CD4-positive, alpha-beta T cell treated with Interleukin-15 for 1 hour (primary cell): ENCODE measurements around the gene DTX2.
"Not testable (repeated sequence)": the region's sequence is repeated elsewhere in the genome, so short reads cannot be mapped to it uniquely, and the experiment has no call there.

Experiments used
- DNase-seq: peaks from one replicate; pipeline ENCODE4 v3.0.0-alpha.2; 2020

Gene DTX2

DNA sequence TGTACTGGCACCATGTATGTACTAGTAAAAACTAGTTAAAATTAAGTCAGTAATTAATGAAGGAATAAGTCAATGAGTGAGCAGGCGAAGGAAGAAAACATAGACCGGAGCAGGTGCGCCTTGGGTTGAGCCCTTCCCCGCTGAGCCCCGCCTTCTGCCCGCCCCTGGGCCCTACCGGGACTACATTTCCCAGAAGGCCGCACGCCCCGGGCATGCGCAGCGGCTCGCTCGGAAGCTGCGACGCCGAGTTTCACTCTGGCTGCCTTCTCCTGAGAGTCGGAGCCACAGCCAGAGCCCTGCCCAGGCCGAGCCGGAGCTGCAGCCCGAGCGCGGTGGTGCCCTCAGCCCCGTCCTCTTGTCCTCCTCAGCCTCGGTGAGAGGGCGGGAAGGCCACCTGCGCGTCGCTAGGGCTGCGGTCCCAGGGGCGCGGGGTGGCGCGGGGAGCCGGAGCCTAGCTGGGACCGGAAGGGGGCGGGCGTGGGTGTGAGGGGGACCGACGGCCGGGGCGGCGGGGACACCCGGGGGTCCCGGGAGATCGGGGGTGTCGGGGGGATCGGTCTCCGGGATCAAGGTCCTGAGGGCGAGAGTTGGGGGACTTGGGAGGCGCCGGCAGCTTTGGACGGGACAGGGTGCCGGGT is at the start of gene DTX2:
DTX2 (plus strand) TSS at position 246 of the 638 bp plus-strand sequence. CDS start 18,801 bp downstream, outside the sequence.
- DNase-seq: peak; percentile 23

GRCh38 chr7:76412249-76412648 is 49.3 kb upstream of the DTX2 start:
- DNase-seq: no peak

GRCh38 chr7:76417654-76418310 is 43.7 kb upstream of the DTX2 start:
- not testable (repeated sequence) for DNase-seq

DNA sequence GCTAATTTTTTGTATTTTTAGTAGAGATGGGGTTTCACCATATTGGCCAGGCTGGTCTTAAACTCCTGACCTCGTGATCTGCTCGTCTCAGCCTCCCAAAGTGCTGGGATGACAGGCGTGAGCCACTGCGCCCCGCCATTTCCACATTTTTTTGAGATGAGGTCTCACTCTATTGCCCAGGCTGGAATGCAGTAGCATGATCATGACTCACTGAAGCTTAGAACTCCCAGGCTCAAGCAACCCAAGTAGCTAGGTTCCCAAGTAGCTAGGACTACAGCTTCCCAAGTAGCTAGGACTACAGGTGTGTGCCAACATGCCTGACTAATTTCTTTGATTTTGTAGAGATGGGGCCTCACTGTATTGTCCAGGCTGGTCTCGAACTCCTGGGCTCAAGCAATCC is 40.4 kb upstream of the DTX2 start:
- DNase-seq: not testable (repeated sequence)

GRCh38 chr7:76423666-76424412 is 37.7 kb upstream of the DTX2 start:
- DNase-seq: no peak

DNA sequence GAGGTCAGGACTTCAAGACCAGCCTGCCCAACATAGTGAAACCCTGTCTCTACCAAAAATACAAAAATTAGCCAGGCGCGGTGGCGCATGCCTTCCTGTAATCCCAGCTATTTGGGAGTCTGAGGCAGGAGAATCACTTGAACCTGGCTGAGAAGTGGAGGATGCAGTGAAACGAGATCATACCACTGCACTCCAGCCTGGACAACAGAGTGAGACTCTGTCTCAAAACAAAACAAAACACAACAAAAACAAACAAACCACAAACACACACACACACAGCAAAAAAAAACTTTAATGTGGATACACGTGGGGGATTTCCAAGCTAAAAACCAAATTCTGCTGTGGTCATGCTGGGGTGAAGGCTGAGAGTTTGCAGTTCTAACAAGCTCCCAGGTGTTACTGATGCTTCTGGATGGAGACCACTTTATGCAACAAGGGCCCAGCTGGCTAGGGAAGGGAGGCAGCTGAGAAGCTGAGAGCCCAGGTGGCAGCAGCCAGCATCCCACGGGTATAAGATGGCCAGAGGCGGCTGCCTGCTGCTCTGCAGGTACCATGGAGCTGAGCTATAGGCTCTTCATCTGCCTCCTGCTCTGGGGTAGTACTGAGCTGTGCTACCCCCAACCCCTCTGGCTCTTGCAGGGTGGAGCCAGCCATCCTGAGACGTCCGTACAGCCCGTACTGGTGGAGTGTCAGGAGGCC is 36.9 kb upstream of the DTX2 start, which contains the start of gene ZP3:
ZP3 (plus strand) TSS at position 538 of the 699 bp plus-strand sequence; CDS start at position 553, 15 bp downstream.
- no peak for DNase-seq

DNA sequence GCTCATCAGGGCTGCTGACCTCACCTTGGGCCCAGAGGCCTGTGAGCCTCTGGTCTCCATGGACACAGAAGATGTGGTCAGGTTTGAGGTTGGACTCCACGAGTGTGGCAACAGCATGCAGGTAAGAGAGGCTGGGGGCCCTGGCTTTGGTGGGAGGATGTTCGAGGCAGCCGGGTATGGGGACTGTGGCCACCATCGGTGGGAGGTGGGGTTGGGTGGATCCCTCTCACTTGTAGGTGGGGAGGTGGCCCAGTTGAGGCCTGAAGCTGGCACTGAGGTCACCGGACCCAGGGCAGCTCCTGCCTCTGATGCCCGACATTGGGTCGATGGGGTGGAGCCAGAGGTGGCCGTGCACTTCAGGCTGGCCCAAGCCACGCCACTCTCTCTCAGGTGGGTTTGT is 36.4 kb upstream of the DTX2 start:
- no peak for DNase-seq

DNA sequence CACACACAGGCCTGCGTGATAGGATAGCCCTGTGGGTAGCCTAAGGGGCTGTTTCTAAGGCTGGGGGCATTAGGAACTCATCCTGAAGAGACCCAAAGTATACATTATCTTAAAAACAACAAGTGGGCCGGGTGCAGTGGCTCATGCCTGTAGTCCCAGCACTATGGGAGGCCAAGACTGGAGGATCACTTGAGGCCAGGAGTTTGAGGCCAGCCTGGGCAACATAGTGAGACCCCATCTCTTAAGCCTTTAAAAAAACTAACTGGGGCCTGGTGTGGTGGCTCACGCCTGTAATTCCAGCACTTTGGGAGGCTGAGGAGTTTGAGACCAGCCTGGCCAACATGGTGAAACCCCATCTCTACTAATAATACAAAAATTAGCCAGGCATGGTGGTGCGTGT is 36.0 kb upstream of the DTX2 start:
- DNase-seq: not testable (repeated sequence)

- DNase-seq: no peak
Measured at GRCh38 chr7:76426246-76426645, 35.3 kb upstream of the DTX2 start.

DNA sequence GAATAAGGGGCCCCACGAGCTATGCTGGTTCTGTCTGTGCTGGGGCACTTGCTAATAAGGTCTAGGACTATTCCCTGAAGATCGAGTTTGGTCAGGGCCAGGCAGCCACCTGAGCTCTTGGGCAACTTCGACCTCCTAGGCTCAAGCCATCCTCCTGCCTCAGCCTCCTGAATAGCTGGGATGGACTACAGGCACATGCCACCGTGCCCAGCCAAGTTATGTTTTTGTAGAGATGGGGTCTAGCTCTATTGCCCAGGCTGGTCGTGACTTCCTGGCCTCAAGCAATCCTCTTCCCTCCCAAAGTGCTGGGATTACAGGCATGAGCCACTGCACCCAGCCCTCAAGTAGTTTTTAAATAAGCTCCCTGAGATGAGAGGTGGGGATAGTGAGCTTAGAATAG is 33.9 kb upstream of the DTX2 start:
- DNase-seq: no peak

DNA sequence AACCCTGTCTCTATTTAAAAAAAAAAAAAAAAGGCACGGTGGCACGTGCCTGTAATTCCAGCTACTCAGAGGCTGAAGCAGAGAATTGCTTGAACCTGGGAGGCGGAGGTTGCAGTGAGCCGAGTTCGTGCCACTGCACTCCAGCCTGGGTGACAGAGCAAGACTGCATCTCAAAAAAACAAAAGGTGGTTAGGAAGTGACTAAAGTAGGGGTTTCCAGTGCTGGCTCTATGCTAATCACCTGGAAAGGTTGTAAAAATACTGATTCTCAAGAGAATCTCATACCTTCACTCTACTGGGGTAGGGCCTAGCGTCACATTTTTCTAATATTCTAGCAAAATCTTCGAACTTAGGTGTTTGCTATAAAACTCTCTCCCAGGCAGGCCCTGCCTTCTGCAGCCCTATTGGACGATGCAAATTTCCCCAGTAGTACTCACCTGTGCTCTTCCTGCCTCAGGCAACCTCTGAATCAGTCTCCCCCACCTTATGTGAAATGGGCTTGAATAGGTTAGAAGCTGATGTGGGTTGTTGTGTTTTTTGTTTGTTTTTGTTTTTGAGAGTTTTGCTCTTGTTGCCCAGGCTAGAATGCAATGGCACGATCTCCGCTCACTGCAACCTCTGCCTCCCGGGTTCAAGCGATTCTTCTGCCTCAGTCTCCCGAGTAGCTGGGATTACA is 33.2 kb upstream of the DTX2 start:
- no peak for DNase-seq

- DNase-seq: no peak
Measured at GRCh38 chr7:76428868-76429805, 32.4 kb upstream of the DTX2 start.

DNA sequence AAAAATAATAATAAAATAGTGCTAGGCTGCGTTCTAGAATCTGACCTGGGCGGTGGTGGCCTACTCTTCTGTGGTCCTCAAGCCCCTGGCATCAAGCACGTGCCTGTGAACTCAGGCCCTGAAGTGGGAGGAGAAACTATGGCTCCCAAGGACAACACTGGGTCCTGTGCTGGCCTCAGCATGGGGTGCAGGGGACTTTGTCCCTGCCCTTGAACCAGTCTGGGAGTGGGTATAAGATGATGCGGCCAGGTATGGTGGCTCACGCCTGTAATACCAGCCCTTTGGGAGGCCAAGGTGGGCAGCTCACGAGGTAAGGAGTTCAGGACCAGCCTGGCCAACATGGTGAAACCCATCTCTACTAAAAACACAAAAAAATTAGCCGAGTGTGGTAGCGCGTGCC is 31.3 kb upstream of the DTX2 start:
- no peak for DNase-seq

DNA sequence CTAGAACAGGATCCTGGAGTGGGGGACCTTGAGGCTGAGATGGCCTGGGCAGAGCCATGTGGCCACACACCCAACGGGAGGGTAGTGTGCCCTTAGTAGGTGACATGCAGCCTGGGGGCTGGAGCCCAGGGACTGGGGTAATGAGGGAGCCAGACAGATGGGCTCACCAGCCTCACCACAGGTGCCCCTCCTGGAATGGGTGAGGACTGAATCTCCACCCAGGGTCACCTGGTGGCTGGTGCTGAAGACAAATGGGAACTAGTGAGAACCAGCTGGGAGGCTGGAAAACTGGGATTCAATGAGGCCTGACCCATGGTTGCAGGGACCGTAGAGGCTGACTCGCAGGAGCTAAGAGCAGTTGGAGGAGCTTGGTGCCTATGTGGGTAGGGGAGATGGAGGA is 30.7 kb upstream of the DTX2 start:
- DNase-seq: no peak

DNA sequence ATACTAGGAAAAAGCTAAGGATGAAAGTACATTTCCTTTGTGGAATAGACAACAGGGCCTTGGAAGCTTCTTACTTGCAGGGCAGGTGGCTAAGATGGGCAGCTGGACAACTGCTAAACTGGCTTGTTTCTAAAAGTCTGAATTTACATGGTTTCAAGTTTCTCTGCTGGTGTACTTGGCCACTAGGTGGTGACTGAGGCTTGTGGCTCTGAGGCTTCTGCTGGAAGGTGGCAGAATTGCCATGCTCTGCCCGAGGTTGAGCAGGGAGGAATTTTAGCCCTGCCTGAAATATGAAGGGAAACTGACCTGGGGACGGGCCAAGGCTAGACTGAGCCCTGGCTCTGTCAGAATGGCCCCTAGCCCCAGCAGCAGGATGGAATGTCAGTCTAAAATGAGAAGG is 23.6 kb upstream of the DTX2 start:
- peak; percentile 64 for DNase-seq

DNA sequence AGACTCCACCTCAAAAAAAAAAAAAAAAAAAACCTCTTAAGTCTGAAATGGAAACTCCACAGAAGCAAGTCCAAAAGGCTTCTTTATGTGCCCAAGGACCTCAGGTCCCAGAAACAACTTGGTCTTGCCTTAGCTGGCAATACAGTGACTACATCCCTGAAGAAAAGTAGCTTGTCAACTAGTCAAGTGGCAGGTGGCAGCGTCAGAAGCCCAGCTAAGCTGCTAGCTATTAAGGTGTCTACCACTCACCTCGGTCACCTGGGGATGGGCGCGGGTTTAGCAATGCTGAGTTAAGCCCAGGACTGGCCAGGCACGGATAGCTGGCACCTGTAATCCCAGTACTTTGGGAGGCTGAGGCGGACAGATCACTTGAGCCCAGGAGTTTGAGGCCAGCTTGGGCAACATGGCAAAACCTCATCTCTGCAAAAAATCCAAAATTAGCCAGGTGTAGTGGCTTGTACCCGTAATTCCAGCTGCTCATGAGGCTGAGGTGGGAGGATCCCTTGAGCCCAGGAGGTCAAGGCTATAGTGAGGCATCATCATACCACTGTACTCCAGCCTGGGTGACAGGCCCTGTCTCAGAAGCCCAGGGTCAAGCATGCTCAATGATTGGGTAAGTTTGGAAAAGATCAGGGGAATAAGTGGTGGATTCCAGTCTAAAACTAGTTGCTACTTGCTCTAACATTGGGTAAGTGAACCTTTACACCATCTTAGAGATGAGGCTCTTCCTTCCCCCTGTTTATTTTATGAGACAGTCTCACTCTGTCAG is 22.2 kb upstream of the DTX2 start:
- DNase-seq: not testable (repeated sequence)

DNA sequence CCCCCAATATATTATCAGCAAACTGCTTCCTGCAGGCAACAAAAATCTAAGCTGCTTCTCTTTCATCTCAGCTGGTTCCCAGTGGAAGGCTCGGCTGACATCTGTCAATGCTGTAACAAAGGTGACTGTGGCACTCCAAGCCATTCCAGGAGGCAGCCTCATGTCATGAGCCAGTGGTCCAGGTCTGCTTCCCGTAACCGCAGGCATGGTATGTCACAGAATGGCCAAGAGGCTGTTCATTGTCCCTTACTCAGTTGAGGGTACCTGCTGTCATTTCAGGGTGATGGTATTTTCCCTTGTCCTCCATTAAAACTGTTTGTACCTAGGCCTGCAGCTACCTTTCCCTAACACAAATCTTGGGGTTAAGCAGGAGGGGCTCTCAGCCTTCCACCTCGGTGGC is 21.1 kb upstream of the DTX2 start:
- DNase-seq: not testable (repeated sequence)

GRCh38 chr7:76441792-76442191 is 19.7 kb upstream of the DTX2 start:
- not testable (repeated sequence) for DNase-seq

DNA sequence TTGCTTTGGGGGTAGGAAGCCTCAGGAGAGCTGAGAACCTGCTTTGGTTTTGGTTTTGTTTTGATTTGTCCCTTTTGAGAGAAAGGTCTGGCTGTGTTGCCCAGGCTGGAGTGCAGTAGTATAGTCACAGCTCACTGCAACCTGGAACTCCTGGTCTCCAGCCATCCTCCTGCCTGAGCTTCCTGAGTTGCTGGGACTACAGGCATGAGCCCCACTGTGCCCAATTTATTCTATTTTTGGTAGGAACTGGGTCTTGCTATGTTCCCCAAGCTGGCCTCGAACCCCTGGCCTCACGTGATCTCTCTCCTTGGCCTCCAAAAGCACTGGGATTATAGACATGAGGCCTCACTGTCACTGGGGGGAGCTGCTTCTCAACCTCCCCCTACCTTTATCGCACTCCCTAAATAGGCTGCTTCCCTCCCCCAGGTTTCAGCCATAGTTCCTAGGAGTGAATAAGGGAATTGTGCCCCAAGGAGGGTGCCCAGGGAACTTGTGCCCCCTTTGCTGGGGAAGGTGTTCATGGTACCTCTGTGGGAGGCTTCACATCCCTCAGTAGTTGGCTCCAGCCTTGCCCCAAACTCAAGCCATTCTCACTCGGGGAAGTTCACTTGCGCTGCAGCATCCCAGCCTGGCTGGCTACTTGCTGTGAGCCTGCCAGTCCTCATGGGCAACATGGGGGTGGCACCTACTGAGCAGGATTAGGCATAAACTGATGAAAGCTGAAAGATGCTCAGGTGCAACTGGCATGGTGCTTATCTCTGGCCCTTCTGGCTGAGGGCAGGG is 18.7 kb upstream of the DTX2 start:
- not testable (repeated sequence) for DNase-seq

DNA sequence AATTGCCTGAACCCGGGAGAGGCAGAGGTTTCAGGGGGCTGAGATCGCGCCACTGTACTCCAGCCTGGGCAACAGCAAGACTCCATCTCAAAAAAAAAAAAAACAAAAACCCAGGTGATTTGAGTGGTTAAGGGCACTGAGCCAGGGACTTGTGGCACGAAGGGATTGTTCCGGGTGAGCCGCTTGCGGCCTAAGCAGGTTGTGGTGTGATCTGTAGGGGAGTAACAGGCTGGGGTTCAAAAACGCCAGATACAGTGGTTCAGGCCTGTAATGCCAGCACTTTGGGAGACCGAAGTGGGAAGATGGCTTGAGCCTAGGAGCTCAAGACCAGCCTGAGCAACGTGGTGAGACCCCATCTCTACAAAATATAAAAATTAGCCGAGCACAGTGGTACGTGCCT is 17.7 kb upstream of the DTX2 start:
- not testable (repeated sequence) for DNase-seq
